GM18526 (cell line): ENCODE data around the gene WNT10A.

Source experiments
- POLR2A ChIP-seq: IDR thresholded peaks from 3 replicates; pipeline ENCODE4 v1.6.1; 2011; ENCODE audit not compliant: insufficient read length; ENCODE audit errors: extremely low read depth

Gene WNT10A

GRCh38 chr2:218880859-218881594, 375 bp downstream of the WNT10A start:
- no peak for TF ChIP-seq POLR2A

GRCh38 chr2:218881744-218882460, 1.2 kb downstream of the WNT10A start:
- TF ChIP-seq POLR2A: no peak

GRCh38 chr2:218882461-218882816, 1.8 kb downstream of the WNT10A start:
- no peak for TF ChIP-seq POLR2A

GRCh38 chr2:218882866-218883366, 2.3 kb downstream of the WNT10A start:
- TF ChIP-seq POLR2A: no peak

GRCh38 chr2:218883491-218884490, 3.1 kb downstream of the WNT10A start:
- peak; percentile 30 for TF ChIP-seq POLR2A

- TF ChIP-seq POLR2A: no peak
Observed at GRCh38 chr2:218884519-218884918, 3.9 kb downstream of the WNT10A start.

- no peak for TF ChIP-seq POLR2A
Observed at GRCh38 chr2:218885981-218886947, 5.6 kb downstream of the WNT10A start.

- no peak for TF ChIP-seq POLR2A
Observed at GRCh38 chr2:218887079-218887478, 6.4 kb downstream of the WNT10A start.

- no peak for TF ChIP-seq POLR2A
Observed at GRCh38 chr2:218888341-218888740, 7.7 kb downstream of the WNT10A start.

- no peak for TF ChIP-seq POLR2A
Observed at GRCh38 chr2:218889937-218890336, 9.3 kb downstream of the WNT10A start.

- TF ChIP-seq POLR2A: no peak
Observed at GRCh38 chr2:218890369-218890768, 9.7 kb downstream of the WNT10A start.

GRCh38 chr2:218891275-218892135, 10.9 kb downstream of the WNT10A start:
- TF ChIP-seq POLR2A: no peak

- peak; percentile 63 for TF ChIP-seq POLR2A
Observed at GRCh38 chr2:218892693-218893348, 12.2 kb downstream of the WNT10A start.
